Activated CD8-positive, alpha-beta memory T cell treated with anti-CD3 and anti-CD28 coated beads, Interleukin-2, amount 50 U/mL, for 4 hours (primary cell): ENCODE measurements around the gene SHROOM2.
"Not testable (repeated sequence)": the region's sequence is repeated elsewhere in the genome, so short reads cannot be mapped to it uniquely, and the experiment has no call there.

Source experiments
- DNase-seq: peaks from one replicate; pipeline ENCODE4 v3.0.0-alpha.2; 2020

The SHROOM2 gene, protein sequence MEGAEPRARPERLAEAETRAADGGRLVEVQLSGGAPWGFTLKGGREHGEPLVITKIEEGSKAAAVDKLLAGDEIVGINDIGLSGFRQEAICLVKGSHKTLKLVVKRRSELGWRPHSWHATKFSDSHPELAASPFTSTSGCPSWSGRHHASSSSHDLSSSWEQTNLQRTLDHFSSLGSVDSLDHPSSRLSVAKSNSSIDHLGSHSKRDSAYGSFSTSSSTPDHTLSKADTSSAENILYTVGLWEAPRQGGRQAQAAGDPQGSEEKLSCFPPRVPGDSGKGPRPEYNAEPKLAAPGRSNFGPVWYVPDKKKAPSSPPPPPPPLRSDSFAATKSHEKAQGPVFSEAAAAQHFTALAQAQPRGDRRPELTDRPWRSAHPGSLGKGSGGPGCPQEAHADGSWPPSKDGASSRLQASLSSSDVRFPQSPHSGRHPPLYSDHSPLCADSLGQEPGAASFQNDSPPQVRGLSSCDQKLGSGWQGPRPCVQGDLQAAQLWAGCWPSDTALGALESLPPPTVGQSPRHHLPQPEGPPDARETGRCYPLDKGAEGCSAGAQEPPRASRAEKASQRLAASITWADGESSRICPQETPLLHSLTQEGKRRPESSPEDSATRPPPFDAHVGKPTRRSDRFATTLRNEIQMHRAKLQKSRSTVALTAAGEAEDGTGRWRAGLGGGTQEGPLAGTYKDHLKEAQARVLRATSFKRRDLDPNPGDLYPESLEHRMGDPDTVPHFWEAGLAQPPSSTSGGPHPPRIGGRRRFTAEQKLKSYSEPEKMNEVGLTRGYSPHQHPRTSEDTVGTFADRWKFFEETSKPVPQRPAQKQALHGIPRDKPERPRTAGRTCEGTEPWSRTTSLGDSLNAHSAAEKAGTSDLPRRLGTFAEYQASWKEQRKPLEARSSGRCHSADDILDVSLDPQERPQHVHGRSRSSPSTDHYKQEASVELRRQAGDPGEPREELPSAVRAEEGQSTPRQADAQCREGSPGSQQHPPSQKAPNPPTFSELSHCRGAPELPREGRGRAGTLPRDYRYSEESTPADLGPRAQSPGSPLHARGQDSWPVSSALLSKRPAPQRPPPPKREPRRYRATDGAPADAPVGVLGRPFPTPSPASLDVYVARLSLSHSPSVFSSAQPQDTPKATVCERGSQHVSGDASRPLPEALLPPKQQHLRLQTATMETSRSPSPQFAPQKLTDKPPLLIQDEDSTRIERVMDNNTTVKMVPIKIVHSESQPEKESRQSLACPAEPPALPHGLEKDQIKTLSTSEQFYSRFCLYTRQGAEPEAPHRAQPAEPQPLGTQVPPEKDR (N-terminal part only)

DNA sequence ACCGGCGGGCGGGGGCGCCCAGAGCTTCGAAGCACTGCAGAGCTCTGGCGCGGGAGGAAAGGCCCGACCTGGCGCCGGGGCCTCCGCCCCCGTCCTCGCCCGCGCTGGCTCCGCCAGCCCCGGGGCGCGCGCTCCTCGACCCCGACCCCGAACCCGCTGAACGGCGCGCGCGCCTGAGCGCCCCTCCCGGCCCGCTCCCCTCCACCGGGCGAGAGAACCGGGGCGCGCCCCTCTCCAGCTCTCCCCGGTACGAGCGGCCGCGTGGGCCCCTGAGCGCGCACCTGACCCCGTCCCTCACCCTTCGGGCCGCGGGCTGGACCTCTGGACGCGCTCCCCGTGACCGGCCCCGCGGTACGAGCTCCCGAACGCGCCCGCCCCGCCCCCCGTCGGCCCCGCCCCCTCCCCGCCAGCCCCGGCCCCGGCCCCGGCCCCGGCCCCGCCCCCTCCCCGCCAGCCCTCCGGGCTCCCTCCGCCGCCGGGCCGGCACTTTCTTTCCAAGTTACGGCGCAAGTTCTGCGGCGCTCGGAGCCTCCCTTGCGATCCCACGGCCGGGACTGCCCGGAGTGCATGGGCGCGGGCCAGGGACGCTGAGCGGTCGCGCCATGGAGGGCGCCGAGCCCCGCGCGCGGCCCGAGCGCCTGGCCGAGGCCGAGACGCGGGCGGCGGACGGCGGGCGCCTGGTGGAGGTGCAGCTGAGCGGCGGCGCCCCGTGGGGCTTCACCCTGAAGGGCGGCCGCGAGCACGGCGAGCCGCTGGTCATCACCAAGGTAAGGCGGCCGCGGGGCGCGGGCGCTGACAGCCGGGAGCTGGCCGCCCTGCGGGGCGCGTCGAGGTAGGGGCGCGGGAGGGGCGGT, at the start of gene SHROOM2:
TSS of gene SHROOM2 (plus strand) at position 486 of the 854 bp plus-strand sequence. CDS start at position 603, 117 bp downstream.
- DNase-seq: no peak

DNA sequence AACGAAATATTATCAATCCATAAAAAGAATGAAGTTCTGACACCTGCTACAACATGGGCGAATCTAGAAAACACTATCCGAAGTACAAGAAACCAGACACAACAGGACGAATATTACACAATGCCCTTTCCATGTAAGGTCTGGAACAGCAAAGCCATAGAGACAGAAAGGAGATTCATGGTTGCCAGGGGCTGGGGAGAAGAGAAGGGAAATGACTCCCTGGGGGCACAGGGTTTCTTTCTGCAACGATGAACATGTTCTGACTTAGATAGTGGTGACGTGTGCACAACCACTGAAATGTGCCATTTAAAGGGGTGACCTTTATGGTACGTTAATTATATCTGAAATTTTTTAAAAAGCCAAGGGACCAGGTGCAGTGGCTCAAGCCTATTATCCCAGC, 48.9 kb upstream of the SHROOM2 start:
- DNase-seq: no peak

DNA sequence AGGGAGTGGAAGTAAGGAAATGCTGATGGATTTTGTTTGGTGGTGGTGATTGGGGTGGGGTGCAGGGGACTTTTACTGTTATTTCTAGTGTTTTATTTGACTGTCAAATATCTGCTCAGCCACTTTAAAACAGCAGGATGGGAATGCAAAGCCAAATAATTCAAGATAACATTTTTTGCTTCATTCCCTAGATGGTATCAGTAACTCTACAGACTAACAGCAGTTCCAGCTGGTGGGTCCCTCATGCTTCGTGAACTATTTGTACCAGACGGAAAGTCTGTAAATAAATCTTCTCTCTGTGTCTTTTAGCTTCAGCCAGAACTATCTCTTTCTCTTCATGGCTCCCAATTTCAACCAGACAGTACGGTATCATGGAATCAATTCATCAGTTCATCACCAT, 48.1 kb upstream of the SHROOM2 start:
- DNase-seq: no peak

DNA sequence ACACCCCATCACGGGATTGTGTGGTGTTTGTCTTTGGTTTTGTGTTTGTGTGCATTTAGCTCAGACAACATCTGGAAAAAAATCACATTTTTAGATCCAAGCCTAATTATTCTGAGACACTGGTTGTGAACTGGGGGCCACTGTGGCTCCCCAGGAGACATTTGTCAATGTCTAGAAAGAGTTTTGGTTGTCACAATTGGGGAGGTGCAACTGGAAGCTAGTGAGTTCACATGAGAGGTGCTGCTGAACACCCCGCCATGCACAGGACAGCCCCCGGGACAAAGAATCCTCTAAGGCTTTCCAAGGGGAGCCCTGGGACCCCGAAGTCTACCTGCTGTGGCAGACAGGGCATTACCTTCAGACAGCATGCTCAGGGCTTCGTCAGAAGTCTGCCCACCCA, 47.1 kb upstream of the SHROOM2 start:
- DNase-seq: no peak

DNA sequence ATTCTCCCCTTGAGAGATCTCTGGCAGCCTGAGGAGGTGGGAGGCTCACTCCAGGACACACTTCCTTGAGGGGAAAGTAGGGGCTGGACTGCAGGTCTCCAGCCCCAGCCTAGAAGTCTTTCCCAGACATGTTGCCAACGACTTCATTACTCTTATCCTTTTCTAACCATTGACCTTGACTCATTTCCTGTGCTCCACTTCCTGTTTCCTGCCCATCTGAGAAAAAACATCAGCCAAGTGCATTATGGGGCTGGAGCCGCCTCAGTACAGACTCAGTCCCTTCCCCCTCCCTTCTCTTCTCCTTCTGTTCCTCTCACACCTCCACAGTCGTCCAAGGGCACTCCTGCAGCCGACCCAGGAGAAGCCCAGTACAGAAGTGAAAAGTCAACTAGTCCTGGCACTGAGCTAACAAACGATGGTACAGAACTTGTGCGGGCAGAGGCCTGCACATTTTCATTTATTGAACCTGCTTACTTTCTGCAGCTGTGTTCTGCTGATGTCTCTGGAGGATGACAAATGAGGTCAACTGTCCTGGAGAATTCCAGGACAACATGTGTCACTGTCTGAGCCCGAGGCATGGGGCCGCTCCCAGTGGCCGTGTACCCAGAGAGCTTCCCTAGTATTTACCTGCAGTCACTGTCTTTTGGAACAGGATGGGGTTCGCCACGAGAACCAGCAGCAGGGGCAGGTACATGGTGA, 40.7 kb upstream of the SHROOM2 start:
- no peak for DNase-seq

DNA sequence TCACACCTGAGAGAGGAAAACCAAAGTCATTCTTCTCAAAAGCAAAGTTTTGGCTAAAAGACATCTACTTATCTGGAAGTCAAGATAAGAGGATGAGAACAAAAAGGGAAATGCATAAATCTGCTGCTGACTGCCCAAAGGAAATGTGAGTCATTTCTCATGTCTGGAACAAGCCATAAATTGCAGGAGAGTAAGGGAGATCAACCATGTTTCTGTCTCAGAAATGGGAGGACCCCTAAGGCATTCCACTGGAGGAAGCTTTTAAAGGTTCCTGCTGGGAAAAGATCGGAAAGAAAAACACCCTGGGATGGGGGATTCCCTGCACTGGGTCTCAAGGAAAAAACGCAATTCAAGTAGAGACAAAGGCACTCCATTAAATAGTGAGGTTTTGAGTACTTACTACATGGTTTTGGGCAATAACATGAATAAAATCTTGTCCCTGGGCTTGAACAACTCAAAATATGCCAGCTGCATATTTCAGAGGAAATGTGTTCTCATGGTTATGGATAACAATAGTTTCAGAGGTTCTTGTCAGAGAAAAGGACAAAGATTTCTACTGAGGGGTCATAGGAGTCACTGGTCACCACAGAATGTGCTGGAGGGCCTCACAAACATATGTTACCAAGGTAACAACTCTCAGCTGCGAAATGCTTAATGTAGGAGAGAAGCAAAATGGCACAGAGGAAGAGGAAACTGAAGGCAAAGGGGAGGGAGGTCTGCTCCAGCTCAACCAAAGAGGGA, 39.9 kb upstream of the SHROOM2 start:
- DNase-seq: no peak

DNA sequence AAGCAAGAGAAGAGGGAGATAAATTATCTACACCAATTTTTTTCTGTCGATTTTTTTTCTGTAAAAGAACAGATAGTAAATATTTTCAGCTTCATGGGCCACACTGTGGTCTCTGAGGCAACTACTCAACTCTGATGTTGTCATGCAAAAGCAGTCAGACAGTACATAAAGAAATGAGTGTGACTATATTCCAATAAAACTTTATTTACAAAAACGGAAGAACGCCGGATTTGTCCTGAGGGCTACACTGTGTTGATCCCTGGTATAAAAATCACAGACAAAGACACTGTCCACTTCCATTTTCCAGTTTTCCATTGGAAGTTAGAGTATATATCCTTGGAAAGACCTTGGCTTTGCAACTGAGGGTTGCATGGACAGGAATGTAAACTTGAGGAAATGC, 38.6 kb upstream of the SHROOM2 start:
- no peak for DNase-seq

DNA sequence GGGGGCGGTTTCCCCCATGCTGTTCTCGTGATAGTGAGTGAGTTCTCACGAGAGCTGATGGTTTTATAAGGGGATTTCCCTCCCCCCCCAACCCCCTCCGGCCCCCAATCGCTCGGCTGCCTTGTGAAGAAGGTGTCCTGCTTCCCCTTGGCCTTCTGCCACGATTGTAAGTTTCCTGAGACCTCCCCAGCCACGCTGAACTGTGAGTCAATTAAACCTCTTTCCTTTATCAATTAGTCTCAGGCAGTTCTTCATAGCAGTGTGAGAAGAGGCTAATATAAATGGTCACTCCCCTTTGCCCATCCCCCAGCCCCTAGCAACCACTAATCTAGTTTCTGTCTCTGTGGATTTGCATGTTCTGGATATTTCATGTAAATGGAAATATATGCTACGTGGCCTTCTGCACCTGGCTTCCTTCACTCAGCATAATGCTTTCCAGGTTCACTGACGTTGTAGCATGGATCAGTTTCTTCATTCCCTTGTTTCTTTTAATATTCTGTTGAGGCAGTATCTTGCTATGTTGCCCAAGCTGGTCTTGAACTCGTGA, 37.0 kb upstream of the SHROOM2 start:
- DNase-seq: no peak

DNA sequence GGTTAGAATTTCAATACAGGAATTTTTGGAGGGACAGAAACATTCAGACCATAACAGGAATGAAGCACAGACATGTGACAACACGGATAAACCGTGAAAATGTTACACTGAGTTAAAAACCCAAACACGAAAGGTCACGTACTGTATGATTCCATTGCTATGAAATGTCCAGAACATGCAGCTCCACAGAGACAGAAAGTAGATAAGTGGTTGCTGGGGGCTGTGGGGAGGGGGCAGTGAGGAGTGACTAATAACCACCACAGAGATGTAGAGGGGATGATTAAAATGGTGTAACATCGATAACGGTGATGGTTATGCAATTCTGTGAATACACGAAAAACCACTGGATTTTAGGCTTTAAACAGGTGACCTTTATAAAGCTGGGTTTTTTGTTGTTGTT, 28.9 kb upstream of the SHROOM2 start:
- no peak for DNase-seq

DNA sequence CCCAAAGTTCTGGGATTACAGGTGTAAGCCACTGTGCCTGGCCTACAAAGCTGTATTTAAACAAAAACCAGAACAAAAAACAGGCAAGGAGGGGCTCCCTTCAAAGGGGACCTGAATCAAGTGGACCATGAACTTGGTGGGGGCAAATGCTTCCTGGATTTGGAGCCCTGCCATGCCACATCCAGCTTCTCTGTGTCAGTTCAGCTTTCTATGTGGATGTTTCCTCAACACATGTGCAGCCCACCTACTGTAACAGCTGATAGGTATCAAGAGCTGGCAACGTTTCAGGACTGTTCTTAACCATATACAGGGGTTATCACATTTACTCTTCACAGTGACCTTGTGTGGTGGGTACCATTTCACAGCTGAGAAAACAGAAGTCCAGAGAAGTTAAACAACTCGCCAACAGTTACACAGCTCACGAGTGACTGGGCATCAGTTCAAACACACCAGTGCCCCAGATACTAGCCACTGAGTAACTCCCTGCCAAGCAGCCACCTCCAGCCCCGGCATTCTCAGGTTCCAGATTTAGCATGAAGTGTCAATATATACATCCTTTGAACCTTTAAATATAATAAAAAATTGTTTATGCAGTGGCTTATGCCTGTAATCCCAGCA, 28.1 kb upstream of the SHROOM2 start:
- DNase-seq: no peak

DNA sequence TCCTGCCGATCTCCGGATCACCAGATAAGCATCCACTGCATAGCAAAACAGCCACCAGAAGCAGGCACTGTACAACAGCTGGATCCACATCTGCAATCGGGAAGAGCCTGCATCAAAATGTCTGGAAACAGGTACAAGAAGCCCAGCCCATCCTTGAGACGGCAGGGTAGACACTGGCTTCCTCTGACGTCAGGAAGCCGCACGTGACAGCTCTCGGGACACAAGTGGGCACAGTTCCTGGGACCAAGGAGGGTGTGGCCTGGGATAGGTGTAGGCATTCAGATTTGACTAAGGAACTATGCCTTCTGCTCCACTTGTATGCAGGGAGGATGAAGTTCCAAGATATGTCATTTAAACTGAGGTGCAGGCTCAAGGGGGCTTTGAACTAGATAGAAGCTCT, 26.9 kb upstream of the SHROOM2 start:
- DNase-seq: no peak

DNA sequence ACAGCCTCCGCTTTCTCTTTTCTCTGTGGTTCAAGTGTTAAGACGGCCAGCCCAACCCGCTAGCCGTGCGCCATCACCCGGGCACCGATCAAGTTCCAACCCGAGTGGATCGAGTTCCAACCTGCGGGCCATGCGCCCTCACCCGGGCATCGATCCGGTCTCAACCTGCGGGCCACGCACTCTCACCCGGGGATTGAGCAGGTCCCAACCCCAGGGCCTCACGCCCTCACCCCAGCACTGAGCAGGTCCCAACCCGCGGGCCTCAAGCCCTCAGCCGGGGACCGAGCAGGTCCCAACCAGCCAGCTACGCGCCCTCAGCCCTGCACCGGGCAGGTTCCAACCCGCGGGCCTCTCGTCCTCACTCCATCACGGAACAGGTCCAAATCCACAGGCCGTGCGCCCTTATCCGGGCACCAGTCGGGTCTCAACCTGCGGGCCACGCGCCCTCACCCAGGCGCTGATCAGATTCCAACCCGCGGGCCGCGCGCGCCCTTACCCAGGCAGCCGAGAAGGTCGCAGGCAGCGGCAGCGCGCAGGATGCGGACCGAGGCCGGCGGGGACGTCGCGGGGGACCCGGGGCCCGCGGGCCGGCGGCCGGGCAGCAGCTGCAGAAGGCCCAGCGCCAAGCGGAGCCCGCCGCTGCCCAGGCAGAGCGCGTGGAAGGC, 21.0 kb upstream of the SHROOM2 start:
- DNase-seq: no peak

DNA sequence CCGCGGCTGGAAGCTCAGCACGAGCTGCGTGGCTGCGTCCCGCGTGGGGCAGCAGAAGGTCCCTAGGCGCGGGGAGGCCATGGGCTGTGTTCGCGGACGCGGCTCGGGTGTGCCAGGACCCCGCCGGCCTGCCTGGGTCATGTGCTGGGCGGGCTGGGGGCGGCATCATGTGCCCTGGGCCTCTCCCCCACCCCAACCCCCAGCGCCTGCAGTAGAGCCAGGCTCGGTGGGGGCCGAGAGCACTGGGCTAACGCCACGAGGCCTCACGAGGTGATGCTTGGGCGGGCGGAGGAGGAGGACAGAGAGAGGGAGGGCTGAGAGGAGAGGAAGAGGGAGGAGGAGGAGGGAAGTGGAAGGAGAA, 20.5 kb upstream of the SHROOM2 start, which contains the start of gene GPR143:
TSS of gene GPR143 (minus strand) at position 111 of the 361 bp plus-strand sequence. CDS start at position 81, 30 bp downstream.
- no peak for DNase-seq

DNA sequence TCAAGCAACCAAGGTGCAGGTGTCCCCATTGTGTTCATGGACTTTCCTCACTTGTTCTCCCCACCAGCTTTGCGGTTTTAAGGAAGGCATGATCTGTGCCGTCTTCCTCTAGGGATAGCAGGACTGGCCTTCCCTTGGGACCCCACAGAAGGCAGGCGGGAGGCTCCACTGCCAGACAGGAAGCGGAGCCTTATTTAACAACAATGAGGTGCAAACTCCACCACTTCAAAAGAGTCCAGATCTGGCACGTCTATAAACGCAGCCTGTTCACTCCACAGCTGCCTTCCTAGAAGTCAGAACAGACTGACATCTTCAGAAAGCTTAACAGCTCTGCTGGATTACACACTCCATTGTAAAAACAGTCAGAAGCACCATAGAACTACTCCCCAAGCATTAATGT, 18.9 kb upstream of the SHROOM2 start:
- no peak for DNase-seq

DNA sequence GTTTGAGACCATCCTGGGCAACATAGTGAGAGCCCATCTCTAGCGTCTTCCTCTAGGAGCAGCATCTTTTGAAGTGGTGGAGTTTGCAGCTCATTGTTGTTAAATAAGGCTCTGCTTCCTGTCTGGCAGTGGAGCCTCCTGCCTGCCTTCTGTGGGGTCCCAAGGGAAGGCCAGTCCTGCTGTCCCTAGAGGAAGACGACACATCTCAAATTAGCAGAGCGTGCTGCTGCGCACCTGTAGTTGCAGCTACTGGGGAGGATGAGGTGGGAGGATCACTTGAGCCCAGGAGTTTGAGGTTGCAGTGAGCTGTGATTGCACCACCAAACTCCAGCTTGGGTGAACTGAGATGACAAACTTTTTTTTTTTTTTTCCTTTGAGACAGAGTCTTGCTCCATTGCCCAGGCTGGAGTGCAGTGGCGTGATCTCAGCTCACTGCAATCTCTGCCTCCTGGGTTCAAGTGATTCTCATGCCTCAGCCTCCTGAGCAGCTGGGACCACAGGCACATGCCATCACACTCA, 17.8 kb upstream of the SHROOM2 start:
- DNase-seq: not testable (repeated sequence)

DNA sequence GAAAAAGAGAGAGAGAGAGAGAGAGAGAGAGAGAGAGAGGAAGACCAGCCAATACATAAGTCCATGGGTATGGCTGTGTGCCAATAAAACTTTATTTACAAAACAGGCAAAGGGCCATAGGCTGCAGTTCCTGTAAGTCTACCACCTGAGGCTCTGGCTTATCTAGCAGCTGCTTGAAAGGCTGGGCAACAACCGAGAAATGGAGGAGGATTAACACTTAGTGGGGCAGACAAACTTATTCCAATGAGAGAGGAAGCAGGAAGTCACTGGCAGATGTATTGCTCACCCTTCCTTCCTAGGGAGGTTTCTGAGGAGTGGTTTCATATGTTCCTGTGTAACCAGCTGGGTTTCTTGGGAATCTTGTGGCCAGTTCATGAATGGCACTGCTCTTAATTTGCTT, 15.9 kb upstream of the SHROOM2 start:
- no peak for DNase-seq

DNA sequence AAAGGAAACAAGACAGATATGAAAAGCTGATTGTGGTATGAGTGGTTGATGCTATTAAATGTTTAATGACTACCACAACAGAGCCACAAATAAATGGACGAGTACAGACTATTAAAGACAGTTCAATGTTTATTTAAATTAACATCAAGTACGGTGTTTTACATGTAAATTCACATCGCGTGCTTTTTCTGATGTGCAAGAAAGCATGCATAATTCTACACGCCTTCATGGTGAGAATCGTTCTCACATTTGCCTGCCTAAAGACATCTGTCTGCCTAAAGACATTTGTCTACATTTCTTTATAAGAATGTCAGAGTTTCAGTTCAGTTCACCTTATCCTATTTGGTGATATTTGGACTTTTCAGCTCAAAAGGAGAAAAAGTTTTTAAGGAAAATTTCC, 13.3 kb upstream of the SHROOM2 start:
- DNase-seq: no peak

DNA sequence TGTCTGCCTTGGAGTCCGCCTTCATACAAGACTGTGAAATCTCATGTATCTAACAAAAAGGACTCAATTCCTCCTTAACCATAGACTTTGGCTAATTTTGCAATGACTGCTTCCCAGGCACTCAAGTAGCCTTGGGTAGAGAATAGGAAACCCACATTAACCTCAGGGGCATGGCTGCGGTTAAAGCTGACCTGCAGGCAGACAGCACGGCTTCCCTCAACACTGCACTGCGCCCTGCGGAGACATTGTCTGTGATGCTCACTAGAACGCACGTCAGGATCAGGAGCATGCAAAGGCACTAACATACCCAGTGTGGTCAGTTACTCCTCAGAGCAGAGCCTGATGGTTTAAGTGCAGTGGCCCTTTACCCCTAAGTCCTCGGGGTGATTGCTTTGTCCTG, 10.3 kb upstream of the SHROOM2 start:
- DNase-seq: no peak

DNA sequence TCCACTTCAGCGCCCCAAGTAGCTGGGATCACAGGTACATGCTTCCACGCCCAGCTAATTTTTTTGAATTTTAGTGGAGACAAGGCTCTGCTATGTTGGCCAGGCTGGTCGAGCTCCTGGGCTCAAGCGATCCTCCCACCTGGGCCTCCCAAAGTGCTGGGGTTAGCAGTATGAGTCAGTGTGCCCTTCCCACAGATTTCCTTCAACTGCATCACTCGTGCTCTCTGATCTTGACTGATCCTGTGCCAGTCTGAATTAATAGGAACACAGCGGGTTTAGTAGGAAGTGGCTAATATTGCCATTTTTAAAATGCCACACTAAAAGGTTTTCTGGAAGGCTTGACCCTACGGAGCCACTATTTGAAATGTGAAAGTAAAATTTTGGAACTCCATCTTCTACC, 4.3 kb upstream of the SHROOM2 start:
- DNase-seq: no peak
